GM12878 (cell line): Measurements from ENCODE around the gene NF1. TPM values are rescaled to one million over a fixed set of nuclear protein-coding genes. Genes with fewer than 3 reads are reported as not detected.

ENCODE experiments used
- ATAC-seq: fragments of 200-7000 bp; cut with Tn5 transposase; 3 replicates; pipeline ENCODE4 v1.9.1; 2020; ENCODE audit warnings: mild to moderate bottlenecking, moderate library complexity
- BruUV-seq: library from RNA; stranded (reverse); fragments of 400-500 nt; replicated peaks from 2 replicates; lab custom pipeline; 2021; lab: Mats Ljungman, UMichigan
- CTCF ChIA-PET: fragments of 300-600 bp; sonication (Branson Sonifier 250); formaldehyde crosslinking; extraction: SDS; loops from one replicate; lab custom pipeline; 2021; ENCODE audit warnings: inconsistent platforms; lab: Yijun Ruan, JAX
- POLR2A ChIA-PET: fragments of 350-600 bp; formaldehyde crosslinking; extraction: SDS; loops from one replicate; lab custom pipeline; 2021; ENCODE audit warnings: inconsistent platforms; lab: Charles Lee
- RAD21 ChIA-PET: fragments of 300-600 bp; sonication (Branson Sonifier 250); formaldehyde crosslinking; loops from one replicate; lab custom pipeline; 2023; ENCODE audit warnings: antibody characterized with exemption; ENCODE audit not compliant: unreplicated experiment; lab: Charles Lee
- SMC1A ChIA-PET: fragments of 300-600 bp; sonication (Branson Sonifier 250); formaldehyde crosslinking; loops from one replicate; lab custom pipeline; 2023; ENCODE audit not compliant: unreplicated experiment, uncharacterized antibody; lab: Charles Lee
- DNase-seq: peaks from one replicate; pipeline ENCODE4 v3.0.0-alpha.2; 2011; ENCODE audit warnings: low read depth, low spot score
- FAIRE-seq: peaks from 3 replicates; lab custom pipeline; 2011; peaks lifted over from hg19 to GRCh38; lab: Jason Lieb, UNC
- H2AFZ ChIP-seq: 2 replicates; pipeline ENCODE4 v1.6.0; 2011; ENCODE audit warnings: low read depth, low read length, control low read depth; ENCODE audit not compliant: control insufficient read depth
- H3K27ac ChIP-seq: 2 replicates; pipeline ENCODE4 v1.5.1; 2011; ENCODE audit warnings: control low read depth; ENCODE audit not compliant: control insufficient read depth, insufficient read depth
- H3K27me3 ChIP-seq, 2 experiments: replicated peaks in 1 of 2; 2 replicates each; pipeline versions ENCODE4 v1.6.0 to v1.6.1; 2011; ENCODE audit warnings: low read length in 1 of 2; ENCODE audit not compliant: control insufficient read depth in 2 of 2, insufficient read depth in 2 of 2
- H3K36me3 ChIP-seq, 2 experiments: 2 replicates each; pipeline ENCODE4 v1.5.1; 2011; ENCODE audit warnings: low read length in 1 of 2; ENCODE audit not compliant: control insufficient read depth in 2 of 2, insufficient read depth in 2 of 2
- H3K4me1 ChIP-seq: 2 replicates; pipeline ENCODE4 v1.6.1; 2011; ENCODE audit warnings: mild to moderate bottlenecking, low read length, moderate library complexity, mixed read lengths; ENCODE audit not compliant: control insufficient read depth, insufficient read depth
- H3K4me2 ChIP-seq: 2 replicates; pipeline ENCODE4 v1.6.0; 2011; ENCODE audit warnings: control low read depth; ENCODE audit not compliant: control insufficient read depth, insufficient read depth
- H3K4me3 ChIP-seq: fragments of 200-600 bp; sonication (generic); 2 replicates; pipeline ENCODE4 v1.5.1; 2016
- H3K79me2 ChIP-seq: 2 replicates; pipeline ENCODE4 v1.6.0; 2011; ENCODE audit warnings: low read length; ENCODE audit not compliant: control insufficient read depth, insufficient read depth
- H3K9ac ChIP-seq: 2 replicates; pipeline ENCODE4 v1.8.0; 2011; ENCODE audit warnings: low read length, control low read depth, mixed read lengths; ENCODE audit not compliant: control insufficient read depth, insufficient read depth
- H3K9me3 ChIP-seq: replicated peaks from 3 replicates; pipeline ENCODE4 v1.5.1; 2011; ENCODE audit warnings: mild to moderate bottlenecking, low read length; ENCODE audit not compliant: control insufficient read depth, insufficient read depth
- H4K20me1 ChIP-seq: 2 replicates; pipeline ENCODE4 v1.6.0; 2011; ENCODE audit not compliant: control insufficient read depth, insufficient read depth
- ASH2L ChIP-seq: fragments of 300-600, 200-600 bp; sonication (generic); IDR thresholded peaks from 2 replicates; pipeline ENCODE4 v1.6.1; 2017; ENCODE audit warnings: low read depth, mild to moderate bottlenecking, borderline replicate concordance
- BRCA1 ChIP-seq: IDR thresholded peaks from 2 replicates; pipeline ENCODE4 v1.6.1; 2011; ENCODE audit warnings: low read depth, low read length, improper control_type of control experiment
- FOS ChIP-seq: IDR thresholded peaks from 3 replicates; pipeline ENCODE4 v1.6.1; 2011; ENCODE audit warnings: borderline replicate concordance; ENCODE audit not compliant: insufficient read length; ENCODE audit errors: extremely low read depth
- IKZF2 ChIP-seq, 2 experiments: fragments of 450-650 bp; IDR thresholded peaks; 2 replicates each; pipeline ENCODE4 v1.6.1; 2017; ENCODE audit warnings: mild to moderate bottlenecking in 2 of 2, moderate library complexity in 2 of 2
- IRF4 ChIP-seq: IDR thresholded peaks from 2 replicates; pipeline ENCODE4 v1.6.1; 2011; ENCODE audit warnings: low read depth, low read length
- LARP7 ChIP-seq: fragments of 450-650 bp; IDR thresholded peaks from 2 replicates; pipeline ENCODE4 v1.6.1; 2017; ENCODE audit warnings: mild to moderate bottlenecking
- NBN ChIP-seq: fragments of 450-650 bp; IDR thresholded peaks from 2 replicates; pipeline ENCODE4 v1.6.1; 2016
- POLR2AphosphoS5 ChIP-seq: IDR thresholded peaks from 2 replicates; pipeline ENCODE4 v1.6.1; 2011; ENCODE audit warnings: mild to moderate bottlenecking, low read length, inconsistent platforms
- SMAD1 ChIP-seq: fragments of 450-650 bp; IDR thresholded peaks from 2 replicates; pipeline ENCODE4 v1.6.1; 2018; ENCODE audit warnings: mild to moderate bottlenecking, low read depth; ENCODE audit not compliant: partially characterized antibody
- SP1 ChIP-seq: IDR thresholded peaks from one replicate; pipeline ENCODE4 v1.6.1; 2011; ENCODE audit warnings: low read depth, low read length
- STAT1 ChIP-seq: fragments of 450-650 bp; conservative IDR thresholded peaks from 2 replicates; pipeline ENCODE4 v1.6.1; 2014; ENCODE audit warnings: antibody characterized with exemption, mild to moderate bottlenecking
- YBX1 ChIP-seq: fragments of 450-650 bp; IDR thresholded peaks from 2 replicates; pipeline ENCODE4 v1.6.1; 2016; ENCODE audit warnings: antibody characterized with exemption
- ZNF217 ChIP-seq: fragments of 450-650 bp; IDR thresholded peaks from 2 replicates; pipeline ENCODE4 v1.6.1; 2017; ENCODE audit warnings: antibody characterized with exemption, mild to moderate bottlenecking
- WGBS: methylation state at CpG from one replicate; pipeline ENCODE4 v1.1.6; 2016; ENCODE audit warnings: low lambda C conversion rate; ENCODE audit not compliant: insufficient replicate concordance, insufficient coverage; ENCODE audit errors: missing lambda C conversion rate; 5-methylcytosine and 5-hydroxymethylcytosine counted together
- in situ Hi-C: fragments of 300-500 bp; cut with MboI; formaldehyde crosslinking; loops from 9 replicates; pipeline ENCODE4 v1.14.3; 2018; ENCODE audit warnings: mixed read lengths
- intact Hi-C: fragments of 100-400 bp; cut with micrococcal nuclease; formaldehyde crosslinking; loops from one replicate; pipeline ENCODE4 v1.14.2; 2022; ENCODE audit not compliant: unreplicated experiment
- polyA plus RNA-seq, 11 experiments: library from polyadenylated mRNA; depleted of rRNA in 4 of 11; unstranded in 6 of 11; stranded (reverse) in 5 of 11; fragments of >200 nt; fragmentation: Nextera tagmentation in 4 of 11; fragmentation: Illumina TruSeq in 1 of 11; extraction: Ambion mirVana in 4 of 11; extraction: Trizol in 1 of 11; gene quantifications; 1 replicate in 1 of 11; 2 replicates in 10 of 11; pipeline versions ENCODE4 v1.2.1 to v1.2.3, GENCODE V29; 2011 to 2016; ENCODE audit warnings: inconsistent platforms in 2 of 11, missing spikeins in 2 of 11, low read depth in 1 of 11
- total RNA-seq, 4 experiments: library from RNA; depleted of rRNA in 3 of 4; stranded (reverse); fragments of >200 nt in 3 of 4; fragmentation: Illumina TruSeq in 1 of 4; extraction: Trizol in 1 of 4; gene quantifications; 2 replicates each; pipeline versions ENCODE4 v1.2.1 to v1.2.3, GENCODE V29; 2013 to 2021
- TF ChIP-seq, protein P1 (sequence below): IDR thresholded peaks from 2 replicates; pipeline ENCODE4 v1.6.1; 2012; ENCODE audit warnings: low read depth, low read length, improper control_type of control experiment
- TF ChIP-seq, protein P2 (sequence below): IDR thresholded peaks from 2 replicates; pipeline ENCODE4 v1.6.1; 2011; ENCODE audit warnings: low read depth, mild to moderate bottlenecking, low read length, moderate library complexity, borderline replicate concordance; ENCODE audit errors: extremely low read depth
- TF ChIP-seq, protein P3 (sequence below): IDR thresholded peaks from 2 replicates; pipeline ENCODE4 v1.6.1; 2011; ENCODE audit warnings: low read depth, low read length, improper control_type of control experiment, borderline replicate concordance
- TF ChIP-seq, protein P4 (sequence below): IDR thresholded peaks from 2 replicates; pipeline ENCODE4 v1.6.1; 2012; ENCODE audit warnings: low read depth, low read length, improper control_type of control experiment
- TF ChIP-seq, protein P5 (sequence below): fragments of 450-650 bp; IDR thresholded peaks from 2 replicates; pipeline ENCODE4 v1.6.1; 2017; ENCODE audit warnings: borderline replicate concordance
- TF ChIP-seq, protein P6 (sequence below): fragments of 450-650 bp; IDR thresholded peaks from 2 replicates; pipeline ENCODE4 v1.6.1; 2016; ENCODE audit warnings: mild to moderate bottlenecking

Gene NF1
- total and polyA plus RNA-seq, 10 of the 15 experiments (the other 5 are each of a cell fraction or from before 2014, with no cell fraction given): 2.5 to 31.8 (median 16.6) TPM

DNA sequence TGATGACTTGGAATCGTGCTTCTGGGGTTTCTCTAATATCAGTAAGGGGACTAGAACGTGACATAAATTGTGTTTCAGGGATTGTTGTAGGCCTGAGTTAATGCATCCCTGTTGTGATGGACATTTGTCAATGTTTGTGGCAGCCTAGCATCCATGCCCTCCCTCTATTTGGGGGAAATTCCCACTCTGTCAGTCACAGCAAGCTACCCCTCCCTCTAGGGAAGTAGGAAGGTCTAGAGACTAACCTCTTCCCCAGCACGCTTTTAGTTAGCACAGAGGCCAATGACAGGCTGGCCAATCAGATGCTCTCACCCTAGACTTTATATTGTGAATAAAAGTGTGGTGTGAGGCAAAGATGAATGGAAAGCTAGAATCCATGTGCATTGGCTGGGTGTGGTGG is 32.4 kb upstream of the NF1 start (continued):
- no peak for TF ChIP-seq SMAD1
- TF ChIP-seq BRCA1: no peak
- no peak for TF ChIP-seq FOS
- TF ChIP-seq IKZF2 (IDR thresholded peaks at IDR 0.05): no peak
- TF ChIP-seq, protein P1, sequence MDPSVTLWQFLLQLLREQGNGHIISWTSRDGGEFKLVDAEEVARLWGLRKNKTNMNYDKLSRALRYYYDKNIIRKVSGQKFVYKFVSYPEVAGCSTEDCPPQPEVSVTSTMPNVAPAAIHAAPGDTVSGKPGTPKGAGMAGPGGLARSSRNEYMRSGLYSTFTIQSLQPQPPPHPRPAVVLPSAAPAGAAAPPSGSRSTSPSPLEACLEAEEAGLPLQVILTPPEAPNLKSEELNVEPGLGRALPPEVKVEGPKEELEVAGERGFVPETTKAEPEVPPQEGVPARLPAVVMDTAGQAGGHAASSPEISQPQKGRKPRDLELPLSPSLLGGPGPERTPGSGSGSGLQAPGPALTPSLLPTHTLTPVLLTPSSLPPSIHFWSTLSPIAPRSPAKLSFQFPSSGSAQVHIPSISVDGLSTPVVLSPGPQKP: no peak
- TF ChIP-seq SP1: no peak

DNA sequence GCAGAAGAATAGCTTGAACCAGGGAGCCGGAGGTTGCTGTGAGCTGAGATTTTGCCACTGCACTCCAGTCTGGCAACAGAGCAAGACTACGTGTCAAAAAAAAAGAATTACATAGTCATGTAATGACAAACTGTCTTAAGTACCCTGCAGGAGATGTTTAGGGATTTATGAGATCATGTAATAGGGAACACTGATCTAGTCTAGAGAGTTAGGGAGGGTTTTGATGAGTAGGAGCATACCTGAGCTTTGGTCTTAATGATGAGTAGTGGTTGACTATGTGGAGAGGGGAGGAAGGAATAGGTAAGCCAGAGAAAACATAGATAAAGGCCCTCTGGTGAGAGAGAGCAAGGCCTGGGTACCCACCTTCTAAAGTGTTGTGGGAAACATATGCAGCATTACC is 30.1 kb upstream of the NF1 start:
- Histone ChIP-seq H3K9me3 (no peaks in the 10 kb centered on the region), H2AFZ (no peak overlapping the region), H3K79me2 (no peaks in the 10 kb centered on the region), H3K4me1 (peaks cover 24% of the 10 kb centered on the region), H3K36me3 (no peaks in the 10 kb centered on the region), H4K20me1 (no peaks in the 10 kb centered on the region), H3K4me2 (no peak overlapping the region), H3K27ac (no peak overlapping the region), H3K27me3 (no peaks in the 10 kb centered on the region), H3K4me3 (no peak overlapping the region), H3K9ac (no peak overlapping the region)
- FAIRE-seq: no peak
- intact Hi-C loops (no loop called here), in situ Hi-C loops (no loop called here)
- DNase-seq: no peak
- no TSS peak for BruUV-seq
- no peak for ATAC-seq
- WGBS: 63% methylated on average over 2 of the region's 2 CpGs
- ChIA-PET CTCF (interaction anchor here (0.8 to 1.7 kb wide), 7 partner anchors 10 to 152 kb away, joined by 3 to 6 read pairs (median 4); no protein-coding TSS in a partner anchor), SMC1A (interaction anchor here (0.9 to 1.5 kb wide), 5 partner anchors 9 to 152 kb away, joined by 3 to 4 read pairs (median 3); no protein-coding TSS in a partner anchor), RAD21 (interaction anchor here (0.8 kb wide), 1 partner anchor 49 kb away, joined by 3 read pairs; no protein-coding TSS in a partner anchor), POLR2A (no interaction called here)
- TF ChIP-seq NBN (no peak), IRF4 (no peak), ZNF217 (no peak), ASH2L (no peak), POLR2AphosphoS5 (no peak), STAT1 (no peak), YBX1 (no peak), LARP7 (no peak)
- TF ChIP-seq, protein P2, sequence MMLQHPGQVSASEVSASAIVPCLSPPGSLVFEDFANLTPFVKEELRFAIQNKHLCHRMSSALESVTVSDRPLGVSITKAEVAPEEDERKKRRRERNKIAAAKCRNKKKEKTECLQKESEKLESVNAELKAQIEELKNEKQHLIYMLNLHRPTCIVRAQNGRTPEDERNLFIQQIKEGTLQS: no peak
- TF ChIP-seq, protein P3, sequence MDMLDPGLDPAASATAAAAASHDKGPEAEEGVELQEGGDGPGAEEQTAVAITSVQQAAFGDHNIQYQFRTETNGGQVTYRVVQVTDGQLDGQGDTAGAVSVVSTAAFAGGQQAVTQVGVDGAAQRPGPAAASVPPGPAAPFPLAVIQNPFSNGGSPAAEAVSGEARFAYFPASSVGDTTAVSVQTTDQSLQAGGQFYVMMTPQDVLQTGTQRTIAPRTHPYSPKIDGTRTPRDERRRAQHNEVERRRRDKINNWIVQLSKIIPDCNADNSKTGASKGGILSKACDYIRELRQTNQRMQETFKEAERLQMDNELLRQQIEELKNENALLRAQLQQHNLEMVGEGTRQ: no peak
- TF ChIP-seq, protein P4, sequence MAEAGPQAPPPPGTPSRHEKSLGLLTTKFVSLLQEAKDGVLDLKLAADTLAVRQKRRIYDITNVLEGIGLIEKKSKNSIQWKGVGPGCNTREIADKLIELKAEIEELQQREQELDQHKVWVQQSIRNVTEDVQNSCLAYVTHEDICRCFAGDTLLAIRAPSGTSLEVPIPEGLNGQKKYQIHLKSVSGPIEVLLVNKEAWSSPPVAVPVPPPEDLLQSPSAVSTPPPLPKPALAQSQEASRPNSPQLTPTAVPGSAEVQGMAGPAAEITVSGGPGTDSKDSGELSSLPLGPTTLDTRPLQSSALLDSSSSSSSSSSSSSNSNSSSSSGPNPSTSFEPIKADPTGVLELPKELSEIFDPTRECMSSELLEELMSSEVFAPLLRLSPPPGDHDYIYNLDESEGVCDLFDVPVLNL: no peak
- TF ChIP-seq, protein P5, sequence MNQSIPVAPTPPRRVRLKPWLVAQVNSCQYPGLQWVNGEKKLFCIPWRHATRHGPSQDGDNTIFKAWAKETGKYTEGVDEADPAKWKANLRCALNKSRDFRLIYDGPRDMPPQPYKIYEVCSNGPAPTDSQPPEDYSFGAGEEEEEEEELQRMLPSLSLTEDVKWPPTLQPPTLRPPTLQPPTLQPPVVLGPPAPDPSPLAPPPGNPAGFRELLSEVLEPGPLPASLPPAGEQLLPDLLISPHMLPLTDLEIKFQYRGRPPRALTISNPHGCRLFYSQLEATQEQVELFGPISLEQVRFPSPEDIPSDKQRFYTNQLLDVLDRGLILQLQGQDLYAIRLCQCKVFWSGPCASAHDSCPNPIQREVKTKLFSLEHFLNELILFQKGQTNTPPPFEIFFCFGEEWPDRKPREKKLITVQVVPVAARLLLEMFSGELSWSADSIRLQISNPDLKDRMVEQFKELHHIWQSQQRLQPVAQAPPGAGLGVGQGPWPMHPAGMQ: no peak
- TF ChIP-seq, protein P6, sequence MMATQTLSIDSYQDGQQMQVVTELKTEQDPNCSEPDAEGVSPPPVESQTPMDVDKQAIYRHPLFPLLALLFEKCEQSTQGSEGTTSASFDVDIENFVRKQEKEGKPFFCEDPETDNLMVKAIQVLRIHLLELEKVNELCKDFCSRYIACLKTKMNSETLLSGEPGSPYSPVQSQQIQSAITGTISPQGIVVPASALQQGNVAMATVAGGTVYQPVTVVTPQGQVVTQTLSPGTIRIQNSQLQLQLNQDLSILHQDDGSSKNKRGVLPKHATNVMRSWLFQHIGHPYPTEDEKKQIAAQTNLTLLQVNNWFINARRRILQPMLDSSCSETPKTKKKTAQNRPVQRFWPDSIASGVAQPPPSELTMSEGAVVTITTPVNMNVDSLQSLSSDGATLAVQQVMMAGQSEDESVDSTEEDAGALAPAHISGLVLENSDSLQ: no peak
